H9 (cell line): ENCODE data around the gene TAS2R40. TPM values are rescaled to one million over a fixed set of nuclear protein-coding genes. Genes with fewer than 3 reads are reported as not detected.

ENCODE experiments used
- DNase-seq: peaks from one replicate; pipeline ENCODE4 v3.0.0-alpha.2; 2017
- H2AFZ ChIP-seq: one replicate; pipeline ENCODE4 v1.6.1; 2013; ENCODE audit warnings: mild to moderate bottlenecking, low read length, control low read depth, moderate library complexity
- H2AK5ac ChIP-seq: 2 replicates; pipeline ENCODE4 v1.6.1; 2013; ENCODE audit warnings: low read length, control low read depth, mixed read lengths; ENCODE audit not compliant: insufficient read length
- H2BK120ac ChIP-seq: one replicate; pipeline ENCODE4 v1.6.1; 2013; ENCODE audit warnings: low read depth, mild to moderate bottlenecking, low read length, control low read depth, inconsistent platforms; ENCODE audit not compliant: poor library complexity, severe bottlenecking
- H2BK12ac ChIP-seq: 2 replicates; pipeline ENCODE4 v1.6.1; 2013; ENCODE audit warnings: low read length, control low read depth, mixed read lengths, low read depth; ENCODE audit not compliant: insufficient read length
- H2BK15ac ChIP-seq: 2 replicates; pipeline ENCODE4 v1.6.1; 2013; ENCODE audit warnings: low read depth, low read length, control low read depth
- H2BK20ac ChIP-seq: one replicate; pipeline ENCODE4 v1.6.1; 2013; ENCODE audit warnings: low read depth, mild to moderate bottlenecking, low read length, control low read depth, inconsistent platforms; ENCODE audit not compliant: poor library complexity, severe bottlenecking
- H2BK5ac ChIP-seq: 2 replicates; pipeline ENCODE4 v1.6.1; 2013; ENCODE audit warnings: low read length, control low read depth, mixed read lengths; ENCODE audit not compliant: insufficient read length
- H3K14ac ChIP-seq: 2 replicates; pipeline ENCODE4 v1.6.1; 2013; ENCODE audit warnings: low read length, control low read depth; ENCODE audit not compliant: insufficient read depth
- H3K18ac ChIP-seq: 2 replicates; pipeline ENCODE4 v1.6.1; 2013; ENCODE audit warnings: low read depth, mild to moderate bottlenecking, mixed read lengths, low read length, control low read depth; ENCODE audit not compliant: insufficient read length
- H3K23ac ChIP-seq: 2 replicates; pipeline ENCODE4 v1.6.1; 2013; ENCODE audit warnings: low read length, control low read depth, mixed read lengths, low read depth; ENCODE audit not compliant: insufficient read length
- H3K23me2 ChIP-seq: 2 replicates; pipeline ENCODE4 v1.6.1; 2013; ENCODE audit warnings: low read depth, mild to moderate bottlenecking, mixed read lengths, low read length, control low read depth; ENCODE audit not compliant: insufficient read length, poor library complexity, severe bottlenecking
- H3K27ac ChIP-seq: 2 replicates; pipeline ENCODE4 v1.5.1; 2013; ENCODE audit warnings: low read length, control low read depth, mixed read lengths, low read depth; ENCODE audit not compliant: insufficient read length
- H3K27me3 ChIP-seq: 2 replicates; pipeline ENCODE4 v1.6.1; 2013; ENCODE audit warnings: low read length, control low read depth, inconsistent platforms; ENCODE audit not compliant: insufficient read depth
- H3K4ac ChIP-seq: 2 replicates; pipeline ENCODE4 v1.6.1; 2013; ENCODE audit warnings: low read depth, mild to moderate bottlenecking, control low read depth, inconsistent platforms, low read length, moderate library complexity
- H3K4me1 ChIP-seq: 2 replicates; pipeline ENCODE4 v1.6.1; 2013; ENCODE audit warnings: low read length, control low read depth, inconsistent platforms; ENCODE audit not compliant: insufficient read depth
- H3K4me2 ChIP-seq: 2 replicates; pipeline ENCODE4 v1.6.1; 2013; ENCODE audit warnings: low read length, control low read depth, mixed read lengths; ENCODE audit not compliant: insufficient read length, insufficient read depth
- H3K56ac ChIP-seq: 2 replicates; pipeline ENCODE4 v1.6.1; 2013; ENCODE audit warnings: low read depth, mild to moderate bottlenecking, mixed read lengths, low read length, control low read depth; ENCODE audit not compliant: insufficient read length
- H3K79me1 ChIP-seq: 2 replicates; pipeline ENCODE4 v1.6.1; 2013; ENCODE audit warnings: low read depth, mild to moderate bottlenecking, moderate library complexity, low read length, control low read depth, inconsistent platforms; ENCODE audit not compliant: insufficient read depth, poor library complexity, severe bottlenecking
- H3K79me2 ChIP-seq: 2 replicates; pipeline ENCODE4 v1.6.1; 2013; ENCODE audit warnings: low read length, control low read depth, inconsistent platforms; ENCODE audit not compliant: insufficient read depth
- H3K9ac ChIP-seq: 2 replicates; pipeline ENCODE4 v1.6.1; 2013; ENCODE audit warnings: low read length, control low read depth, mixed read lengths; ENCODE audit not compliant: insufficient read length; ENCODE audit errors: extremely low read depth
- H3K9me3 ChIP-seq: one replicate; pipeline ENCODE4 v1.6.1; 2013; ENCODE audit warnings: low read depth, low read length, inconsistent platforms; ENCODE audit not compliant: control insufficient read depth
- H3T11ph ChIP-seq: one replicate; pipeline ENCODE4 v1.6.1; 2013; ENCODE audit warnings: mild to moderate bottlenecking, low read length, control low read depth, inconsistent platforms
- H4K20me1 ChIP-seq: one replicate; pipeline ENCODE4 v1.6.1; 2013; ENCODE audit not compliant: control insufficient read depth, insufficient read length, insufficient read depth
- H4K5ac ChIP-seq: 2 replicates; pipeline ENCODE4 v1.6.1; 2013; ENCODE audit warnings: low read depth, mild to moderate bottlenecking, mixed read lengths, low read length, control low read depth; ENCODE audit not compliant: insufficient read length
- H4K8ac ChIP-seq: replicated peaks from 2 replicates; pipeline ENCODE4 v1.6.1; 2013; ENCODE audit warnings: low read length, control low read depth, mixed read lengths, low read depth; ENCODE audit not compliant: insufficient read length
- H4K91ac ChIP-seq: 2 replicates; pipeline ENCODE4 v1.6.1; 2013; ENCODE audit warnings: low read depth, mild to moderate bottlenecking, moderate library complexity, mixed read lengths, low read length, control low read depth; ENCODE audit not compliant: insufficient read length
- H3K27ac Mint-ChIP-seq, 3 experiments: 2 replicates in 2 of 3; 3 replicates in 1 of 3; pipeline ENCODE4 v1.8.0; 2020 to 2021; ENCODE audit warnings: mixed read lengths in 3 of 3, mild to moderate bottlenecking in 1 of 3, moderate library complexity in 1 of 3
- H3K27me3 Mint-ChIP-seq: 2 replicates; pipeline ENCODE4 v1.8.0; 2021; ENCODE audit warnings: low read depth, mild to moderate bottlenecking, moderate library complexity, mixed read lengths
- H3K36me3 Mint-ChIP-seq, 3 experiments: 2 replicates in 2 of 3; 3 replicates in 1 of 3; pipeline ENCODE4 v1.8.0; 2020 to 2021; ENCODE audit warnings: low read depth in 3 of 3, mixed read lengths in 3 of 3; ENCODE audit not compliant: insufficient read depth in 1 of 3
- H3K4me1 Mint-ChIP-seq, 2 experiments: 2 replicates each; pipeline ENCODE4 v1.8.0; 2020; ENCODE audit warnings: mixed read lengths in 2 of 2
- H3K4me3 Mint-ChIP-seq, 2 experiments: 2 replicates in 1 of 2; 3 replicates in 1 of 2; pipeline ENCODE4 v1.8.0; 2020 to 2021; ENCODE audit warnings: mild to moderate bottlenecking in 2 of 2, mixed read lengths in 2 of 2, moderate library complexity in 1 of 2
- H3K9me3 Mint-ChIP-seq, 2 experiments: 2 replicates in 1 of 2; 3 replicates in 1 of 2; pipeline ENCODE4 v1.8.0; 2020; ENCODE audit warnings: mild to moderate bottlenecking in 2 of 2, mixed read lengths in 2 of 2, moderate library complexity in 1 of 2
- CTCF ChIP-seq: fragments of 200-600 bp; sonication (generic); conservative IDR thresholded peaks from 3 replicates; pipeline ENCODE4 v1.8.0; 2021; ENCODE audit warnings: antibody characterized with exemption, mild to moderate bottlenecking
- WGBS: extraction: QIAGEN DNeasy Blood & Tissue Kit; methylation state at CpG from one replicate; pipeline ENCODE4 v1.1.7; 2013; ENCODE audit warnings: missing lambda C conversion rate, low lambda C conversion rate, mixed read lengths; ENCODE audit not compliant: insufficient read length; ENCODE audit errors: extremely low coverage; 5-methylcytosine and 5-hydroxymethylcytosine counted together
- total RNA-seq: library from RNA; stranded (reverse); gene quantifications from 2 replicates; pipeline ENCODE4 v1.2.1, GENCODE V29; 2021

TAS2R40 gene
- total RNA-seq, 1 experiment from 2014 or later: not detected

GRCh38 chr7:143243614-143244013 lies 21.8 kb downstream of the TAS2R40 start:
- Histone ChIP-seq H3K18ac (no peak overlapping the region), H3K56ac (no peak overlapping the region), H2BK5ac (no peak overlapping the region), H3K79me2 (no peaks in the 10 kb centered on the region), H2BK120ac (no peak overlapping the region), H3K9ac (no peak overlapping the region), H2AFZ (no peak overlapping the region), H3K14ac (no peak overlapping the region), H3K27ac (no peak overlapping the region), H3K4me2 (no peak overlapping the region), H3K9me3 (no peaks in the 10 kb centered on the region), H3K79me1 (no peaks in the 10 kb centered on the region), H2AK5ac (no peak overlapping the region), H3K4ac (no peak overlapping the region), H4K5ac (no peak overlapping the region), H4K91ac (no peak overlapping the region), H3K23me2 (no peaks in the 10 kb centered on the region), H2BK20ac (no peak overlapping the region), H3K27me3 (no peaks in the 10 kb centered on the region), H2BK12ac (no peak overlapping the region), H4K8ac (no peak overlapping the region), H3T11ph (no peak overlapping the region), H2BK15ac (no peak overlapping the region), H4K20me1 (no peaks in the 10 kb centered on the region), H3K4me1 (no peaks in the 10 kb centered on the region), H3K23ac (no peak overlapping the region)
- Mint-ChIP-seq H3K27ac (no peak overlapping the region), H3K36me3 (no peaks in the 10 kb centered on the region), H3K4me3 (no peak overlapping the region), H3K27me3 (peaks cover 12% of the 10 kb centered on the region), H3K9me3 (no peaks in the 10 kb centered on the region), H3K4me1 (peaks cover 3 to 7% of the 10 kb centered on the region in 2 experiments; a peak in 3 of 4 replicates)
- no CpG with 5 or more reads among the region's 3 CpGs for WGBS
- no peak for TF ChIP-seq CTCF
- DNase-seq: no peak
